MM.1S (cell line): ENCODE data around the gene SARS2.

Experiments
- DNase-seq: peaks from one replicate; pipeline ENCODE4 v3.0.0-alpha.2; 2015
- H2AFZ ChIP-seq: fragments of 300-600 bp; sonication (generic); 2 replicates; pipeline ENCODE4 v1.6.0; 2016; ENCODE audit warnings: antibody characterized with exemption, low read length
- H3F3A ChIP-seq: fragments of 300-600 bp; sonication (generic); 2 replicates; pipeline ENCODE4 v1.6.1; 2016; ENCODE audit warnings: mild to moderate bottlenecking, antibody characterized with exemption, low read length, moderate library complexity, mixed read lengths; ENCODE audit not compliant: insufficient read depth
- H3K27ac ChIP-seq: fragments of 300-600 bp; sonication (generic); 2 replicates; pipeline ENCODE4 v1.5.1; 2016; ENCODE audit warnings: mild to moderate bottlenecking, low read length
- H3K27me3 ChIP-seq: fragments of 300-600 bp; sonication (generic); replicated peaks from 2 replicates; pipeline ENCODE4 v1.6.0; 2016; ENCODE audit warnings: low read length; ENCODE audit not compliant: insufficient read depth
- H3K36me3 ChIP-seq: fragments of 300-600 bp; sonication (generic); replicated peaks from 2 replicates; pipeline ENCODE4 v1.6.1; 2016; ENCODE audit warnings: mild to moderate bottlenecking, low read length, mixed read lengths; ENCODE audit not compliant: insufficient read depth
- H3K4me1 ChIP-seq: fragments of 300-600 bp; sonication (generic); 2 replicates; pipeline ENCODE4 v1.6.1; 2016; ENCODE audit warnings: low read length, mixed read lengths
- H3K4me2 ChIP-seq: fragments of 300-600 bp; sonication (generic); 2 replicates; pipeline ENCODE4 v1.6.0; 2016; ENCODE audit warnings: low read depth, low read length
- H3K4me3 ChIP-seq: fragments of 300-600 bp; sonication (generic); 2 replicates; pipeline ENCODE4 v1.5.1; 2016; ENCODE audit warnings: low read length, mixed read lengths
- H3K79me2 ChIP-seq: fragments of 300-600 bp; sonication (generic); 2 replicates; pipeline ENCODE4 v1.6.1; 2016; ENCODE audit warnings: mixed run types, low read length, mixed read lengths
- H3K9ac ChIP-seq: fragments of 300-600 bp; sonication (generic); 2 replicates; pipeline ENCODE4 v1.6.1; 2016; ENCODE audit warnings: low read length, mixed read lengths
- H3K9me2 ChIP-seq: fragments of 300-600 bp; sonication (generic); replicated peaks from 2 replicates; pipeline ENCODE4 v1.6.1; 2016; ENCODE audit warnings: mild to moderate bottlenecking, low read length, mixed read lengths; ENCODE audit not compliant: insufficient read depth
- H3K9me3 ChIP-seq: fragments of 300-600 bp; sonication (generic); replicated peaks from 2 replicates; pipeline ENCODE4 v1.6.1; 2016; ENCODE audit warnings: mild to moderate bottlenecking, low read length, mixed read lengths; ENCODE audit not compliant: insufficient read depth
- H4K20me1 ChIP-seq: fragments of 300-600 bp; sonication (generic); 2 replicates; pipeline ENCODE4 v1.6.1; 2016; ENCODE audit warnings: mild to moderate bottlenecking, low read length, moderate library complexity, mixed read lengths; ENCODE audit not compliant: insufficient read depth
- CTCF ChIP-seq: fragments of 300-600 bp; sonication (generic); IDR thresholded peaks from 2 replicates; pipeline ENCODE4 v1.5.1; 2016; ENCODE audit warnings: antibody characterized with exemption, low read length, mixed read lengths
- EZH2 ChIP-seq: fragments of 300-600 bp; sonication (generic); optimal IDR thresholded peaks from 2 replicates; pipeline ENCODE3; 2017; ENCODE audit warnings: low read depth, mild to moderate bottlenecking, antibody characterized with exemption, low read length, mixed read lengths
- EZH2phosphoT487 ChIP-seq: fragments of 300-600 bp; sonication (generic); IDR thresholded peaks from 2 replicates; pipeline ENCODE4 v1.6.1; 2018; ENCODE audit warnings: antibody characterized with exemption, low read length

The SARS2 gene

GRCh38 chr19:38953677-38954076 is 23.1 kb upstream of the SARS2 start:
- H3K4me1 ChIP-seq: no peaks in the 10 kb centered on the region
- no peak for TF ChIP-seq CTCF
- TF ChIP-seq EZH2: no peak
- TF ChIP-seq EZH2phosphoT487: no peak
- H4K20me1 ChIP-seq: no peaks in the 10 kb centered on the region
- no peak overlapping the region for H2AFZ ChIP-seq
- peaks cover 15% of the 10 kb centered on the region for H3K27me3 ChIP-seq
- no peaks in the 10 kb centered on the region for H3K79me2 ChIP-seq
- DNase-seq: no peak
- H3K4me3 ChIP-seq: no peak overlapping the region
- H3K4me2 ChIP-seq: no peak overlapping the region
- H3K9ac ChIP-seq: no peak overlapping the region
- H3K9me3 ChIP-seq: no peaks in the 10 kb centered on the region
- no peaks in the 10 kb centered on the region for H3F3A ChIP-seq
- H3K36me3 ChIP-seq: no peaks in the 10 kb centered on the region
- H3K27ac ChIP-seq: no peak overlapping the region
- no peaks in the 10 kb centered on the region for H3K9me2 ChIP-seq

GRCh38 chr19:38952395-38953165 is 22.0 kb upstream of the SARS2 start:
- no peak for TF ChIP-seq EZH2phosphoT487
- TF ChIP-seq CTCF: peak; percentile 66
- DNase-seq: peak; percentile 64
- Histone ChIP-seq H3K79me2 (no peaks in the 10 kb centered on the region), H3K27ac (no peak overlapping the region), H3K9me2 (no peaks in the 10 kb centered on the region), H3K4me3 (no peak overlapping the region), H3K4me1 (no peaks in the 10 kb centered on the region), H3K4me2 (peak overlapping the region; percentile 50; the same call in 1 of the 2 replicates), H3F3A (no peaks in the 10 kb centered on the region), H3K36me3 (no peaks in the 10 kb centered on the region), H2AFZ (0 out of 2 replicates have a peak overlapping the region, but pooled peaks have one; percentile 38), H3K9me3 (no peaks in the 10 kb centered on the region), H3K27me3 (peaks cover 26% of the 10 kb centered on the region), H4K20me1 (no peaks in the 10 kb centered on the region), H3K9ac (no peak overlapping the region)

GRCh38 chr19:38951187-38951586 is 20.6 kb upstream of the SARS2 start:
- Histone ChIP-seq H3K27ac (no peak overlapping the region), H2AFZ (no peak overlapping the region), H3F3A (no peaks in the 10 kb centered on the region), H4K20me1 (no peaks in the 10 kb centered on the region), H3K36me3 (no peaks in the 10 kb centered on the region), H3K4me1 (no peaks in the 10 kb centered on the region), H3K4me2 (no peak overlapping the region), H3K4me3 (no peak overlapping the region), H3K9ac (no peak overlapping the region), H3K27me3 (peaks cover 40% of the 10 kb centered on the region), H3K9me2 (no peaks in the 10 kb centered on the region), H3K79me2 (no peaks in the 10 kb centered on the region), H3K9me3 (no peaks in the 10 kb centered on the region)
- no peak for DNase-seq
- TF ChIP-seq CTCF (no peak), EZH2phosphoT487 (no peak), EZH2 (no peak)
